GM10847 (cell line): ENCODE data around the gene UGT1A3.

ENCODE experiments used
- POLR2A ChIP-seq: IDR thresholded peaks from 2 replicates; pipeline ENCODE4 v1.6.1; 2011; ENCODE audit not compliant: insufficient read length; ENCODE audit errors: extremely low read depth

Gene UGT1A3

DNA sequence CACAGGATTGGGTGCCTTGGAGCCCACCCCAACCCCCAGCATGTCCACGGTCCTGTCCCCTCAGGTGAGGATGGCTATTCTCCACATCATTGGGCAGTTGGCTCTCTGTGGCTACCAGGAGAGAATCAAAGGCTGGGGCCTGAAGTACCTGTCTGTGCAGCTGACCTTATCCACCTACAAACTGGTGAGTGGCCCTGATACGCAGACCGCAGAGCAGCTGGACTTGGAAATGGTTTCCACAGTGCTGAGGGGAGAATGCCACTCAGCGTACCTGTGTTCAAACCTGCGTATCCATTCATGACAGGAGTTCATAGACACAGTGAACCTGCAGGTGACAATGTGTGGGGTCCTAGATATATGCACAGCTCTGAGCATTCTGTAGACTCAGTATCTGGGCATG is 70.9 kb downstream of the UGT1A3 start:
- no peak for TF ChIP-seq POLR2A

DNA sequence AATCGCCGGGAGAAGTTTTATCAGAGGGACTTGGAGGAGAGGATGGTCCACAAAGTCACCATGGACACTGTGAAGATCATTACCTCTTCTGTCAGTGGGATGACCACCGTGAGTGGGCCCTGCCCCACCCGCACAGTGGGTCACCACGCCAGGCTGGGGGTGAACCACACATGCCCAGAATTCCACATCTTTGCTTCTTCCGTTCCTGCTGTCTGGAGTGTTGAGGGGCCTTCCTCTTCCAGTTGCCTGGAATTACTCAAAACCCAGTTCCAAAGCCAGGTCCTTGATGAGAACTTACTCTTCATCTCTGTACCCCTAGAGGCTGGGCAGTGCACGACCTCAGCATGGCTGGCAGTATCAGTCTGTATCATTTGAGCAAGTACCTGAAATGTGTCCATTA is 71.4 kb downstream of the UGT1A3 start:
- no peak for TF ChIP-seq POLR2A

DNA sequence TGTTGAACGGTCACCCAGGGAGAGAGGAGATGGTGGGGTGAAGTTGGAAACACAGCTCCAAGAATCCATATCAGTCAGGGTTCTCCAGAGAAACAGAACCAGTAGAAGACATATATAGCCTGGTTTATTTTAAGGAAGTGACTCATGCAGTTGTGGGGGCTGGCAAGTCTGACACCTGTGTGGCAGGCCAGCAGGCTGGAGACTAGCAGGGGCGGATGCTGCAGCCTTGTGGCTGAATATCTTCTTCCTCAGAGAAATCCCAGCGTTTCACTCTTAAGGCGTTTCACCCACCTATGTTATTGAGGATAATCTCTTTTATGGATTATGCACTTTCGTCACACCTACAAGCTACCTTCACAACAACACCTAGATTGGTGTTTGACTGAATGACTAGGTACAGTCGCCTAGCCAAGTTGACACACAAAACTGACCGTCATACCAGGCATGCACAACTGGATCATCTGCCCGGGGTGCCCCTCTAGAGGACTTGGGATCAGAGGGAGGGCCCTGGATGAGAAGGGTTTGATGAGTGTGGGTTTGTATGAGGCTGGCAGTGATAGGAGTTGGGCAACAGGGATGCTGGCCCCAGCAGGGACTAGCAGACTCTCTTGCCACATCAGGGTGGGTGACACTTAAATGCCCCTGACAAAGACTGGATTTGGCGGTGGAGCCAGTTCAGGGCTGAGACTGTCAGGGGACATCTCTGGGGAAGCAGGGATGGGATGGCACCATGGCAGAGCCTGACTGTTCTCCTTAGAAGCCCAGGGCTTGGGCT is 72.7 kb downstream of the UGT1A3 start:
- TF ChIP-seq POLR2A = no peak

DNA sequence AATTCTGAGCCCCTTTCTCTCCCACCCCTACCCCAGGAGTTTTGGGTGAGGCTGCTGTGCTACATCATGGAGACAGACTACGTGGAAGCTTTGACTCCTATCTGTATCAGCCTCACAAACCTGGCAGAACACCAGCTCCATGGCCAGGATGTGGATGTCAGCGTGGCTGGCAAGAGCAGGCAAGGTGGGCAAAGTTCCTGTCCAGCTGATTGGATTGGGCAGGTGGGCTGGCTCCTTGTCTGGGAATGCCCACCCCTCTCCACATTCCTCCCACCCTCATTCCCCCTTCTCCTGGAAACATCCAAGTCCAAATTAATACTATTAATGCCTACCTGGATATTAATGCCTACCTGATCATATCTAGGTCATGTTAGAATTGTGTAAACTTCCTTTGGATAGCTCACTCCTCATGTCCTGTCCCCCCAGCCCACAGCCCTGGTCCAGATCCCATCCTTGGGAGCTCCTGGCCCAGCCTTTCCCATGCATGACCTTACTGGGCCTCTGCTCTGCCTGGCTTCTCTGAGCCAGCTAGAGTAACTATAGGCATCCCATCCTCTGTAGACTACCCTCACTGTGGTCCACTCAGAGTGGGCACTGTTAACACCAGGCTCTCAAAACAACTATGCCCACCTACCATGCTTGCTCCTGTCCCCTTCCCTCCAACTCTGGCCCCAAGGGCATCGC is 73.4 kb downstream of the UGT1A3 start:
- no peak for TF ChIP-seq POLR2A

DNA sequence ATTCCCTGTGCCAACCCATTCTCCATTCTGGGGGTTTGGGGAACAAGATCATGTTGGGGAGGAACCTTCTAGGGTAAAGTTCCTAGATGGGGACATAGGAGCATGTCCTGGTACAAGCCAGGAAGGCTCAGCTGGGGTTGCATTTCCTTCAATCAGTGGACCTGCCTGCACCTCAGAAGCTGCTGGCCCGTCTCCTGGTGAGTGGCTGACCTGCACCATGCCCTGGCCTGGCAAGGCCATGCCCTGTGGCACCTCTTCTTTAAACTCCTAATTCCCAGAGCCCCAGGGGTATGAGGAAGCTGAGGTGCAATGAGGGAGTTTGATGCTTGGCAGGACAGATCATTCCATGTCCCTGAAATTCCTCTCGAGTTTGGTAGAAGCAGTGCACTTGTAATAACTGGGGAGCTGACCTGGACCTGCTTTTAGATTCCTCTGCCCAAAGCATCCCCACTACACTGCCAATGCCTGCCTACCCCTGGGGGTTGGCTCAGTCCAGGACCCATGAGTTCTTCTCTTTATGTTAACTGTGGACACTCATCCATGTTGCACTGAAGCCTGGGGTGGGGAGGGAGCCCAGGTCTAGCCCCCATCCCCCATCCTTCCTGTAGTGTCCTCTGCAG is 74.6 kb downstream of the UGT1A3 start:
- TF ChIP-seq POLR2A = no peak

DNA sequence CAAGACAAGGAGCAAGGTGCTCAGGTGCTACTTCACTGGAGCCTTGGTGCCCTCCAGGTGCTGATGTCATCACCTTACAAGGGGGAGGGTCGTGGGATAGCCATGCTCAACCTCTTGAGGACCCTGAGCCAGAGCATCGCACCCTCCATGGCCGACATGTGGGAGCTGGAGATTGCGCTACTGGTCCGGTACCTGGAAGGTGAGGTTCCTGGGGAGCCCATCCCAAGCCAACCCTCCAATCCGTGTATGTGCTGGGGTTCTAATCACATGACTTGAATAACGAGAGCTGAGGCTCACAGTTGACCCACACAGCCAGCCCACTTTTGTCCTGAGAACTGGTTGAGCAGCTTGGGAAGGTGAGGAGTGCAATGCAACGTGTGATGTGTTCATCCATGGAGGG is 75.2 kb downstream of the UGT1A3 start:
- TF ChIP-seq POLR2A = no peak

DNA sequence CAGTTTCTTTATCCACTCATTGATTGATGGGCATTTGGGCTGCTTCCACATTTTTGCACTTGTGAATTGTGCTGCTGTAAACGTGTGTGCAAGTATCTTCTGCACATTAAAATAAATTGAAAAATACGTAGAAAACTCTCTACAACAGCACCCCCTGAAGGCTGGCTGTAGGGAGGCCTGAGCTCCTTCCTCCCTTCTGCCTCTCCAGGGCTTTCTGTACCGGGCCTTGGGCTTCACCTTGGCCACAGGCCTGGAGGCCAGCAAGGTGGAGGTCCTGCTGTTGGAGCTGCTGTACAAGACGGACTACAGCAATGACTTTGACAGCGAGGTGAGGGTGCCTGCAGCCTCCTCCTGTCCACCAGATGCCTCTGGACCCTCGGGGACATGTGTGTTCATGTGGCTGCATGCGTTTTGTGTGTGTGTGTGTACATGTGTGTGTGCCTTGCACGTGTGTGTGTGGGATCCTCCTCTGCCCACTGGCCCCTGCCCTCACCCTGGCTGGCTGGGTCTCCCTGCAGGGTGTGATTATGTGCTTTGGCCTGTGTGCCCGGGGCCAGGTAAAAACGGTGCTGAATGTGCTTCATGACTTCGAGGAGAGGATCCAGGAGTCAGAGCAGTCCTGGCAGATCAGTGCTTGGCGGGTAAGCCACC is 78.5 kb downstream of the UGT1A3 start:
- TF ChIP-seq POLR2A = no peak

DNA sequence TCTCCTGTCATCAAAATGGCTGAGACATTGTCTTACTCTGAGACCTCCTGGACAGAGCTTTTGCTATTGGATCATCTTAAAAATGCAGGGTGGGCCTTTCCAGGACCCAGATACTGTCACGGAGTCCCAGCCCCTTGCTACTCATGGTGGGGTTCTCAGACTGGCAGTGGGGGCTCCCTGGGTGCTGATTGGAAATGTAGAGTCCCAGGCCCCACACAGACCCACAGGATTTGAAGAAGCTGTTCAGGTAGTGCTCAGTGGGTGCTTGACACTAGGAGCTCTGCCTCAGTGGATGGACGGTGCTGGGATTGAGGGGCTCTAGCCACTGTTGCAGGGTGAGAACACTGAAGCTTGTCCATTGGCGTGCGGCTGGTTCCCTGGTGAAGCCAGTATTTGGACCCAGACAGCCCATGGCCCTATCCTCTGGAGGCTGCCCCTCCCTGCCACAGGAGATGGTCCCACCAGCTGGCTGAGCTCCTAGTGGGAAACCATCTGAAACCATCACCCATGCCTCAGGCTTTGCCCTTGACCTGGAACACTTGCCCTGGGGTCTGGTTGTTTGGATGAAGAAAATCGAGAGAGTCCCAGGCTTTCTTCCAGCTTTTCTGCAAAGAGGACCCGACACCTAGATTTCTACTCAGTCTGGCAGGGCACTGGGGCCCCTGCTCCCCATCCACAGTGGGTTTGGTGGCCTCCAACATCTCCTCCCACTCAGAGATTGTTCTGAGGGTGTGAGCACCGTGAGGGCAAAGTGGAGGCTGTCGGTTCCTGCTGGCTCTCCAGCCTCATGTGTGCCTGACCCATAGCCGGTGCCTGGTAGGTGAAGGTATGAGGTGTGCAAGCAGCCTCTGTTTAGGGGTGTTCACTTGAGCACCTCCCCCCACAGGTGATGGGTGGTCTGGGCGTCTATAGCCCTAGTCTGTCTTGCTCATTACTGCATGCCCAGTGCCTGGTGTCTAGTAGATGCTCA is 79.4 kb downstream of the UGT1A3 start:
- no peak for TF ChIP-seq POLR2A

DNA sequence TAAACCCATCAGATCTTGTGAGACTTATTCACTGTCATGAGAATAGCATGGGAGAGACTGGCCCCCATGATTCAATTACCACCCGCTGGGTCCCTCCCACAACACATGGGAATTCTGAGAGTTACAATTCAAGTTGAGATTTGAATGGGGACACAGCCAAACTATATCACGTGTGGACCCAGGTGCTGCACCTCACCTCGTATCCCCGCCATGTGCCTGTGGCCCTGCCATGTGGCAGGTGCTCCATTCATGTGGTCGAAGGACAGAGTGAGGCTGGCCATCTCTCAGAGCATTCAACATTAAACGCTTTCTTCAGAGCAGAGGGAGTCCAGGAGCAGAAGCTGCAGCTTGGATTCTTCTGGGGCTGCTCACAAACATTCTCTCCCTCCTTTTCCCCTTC is 81.5 kb downstream of the UGT1A3 start:
- no peak for TF ChIP-seq POLR2A

DNA sequence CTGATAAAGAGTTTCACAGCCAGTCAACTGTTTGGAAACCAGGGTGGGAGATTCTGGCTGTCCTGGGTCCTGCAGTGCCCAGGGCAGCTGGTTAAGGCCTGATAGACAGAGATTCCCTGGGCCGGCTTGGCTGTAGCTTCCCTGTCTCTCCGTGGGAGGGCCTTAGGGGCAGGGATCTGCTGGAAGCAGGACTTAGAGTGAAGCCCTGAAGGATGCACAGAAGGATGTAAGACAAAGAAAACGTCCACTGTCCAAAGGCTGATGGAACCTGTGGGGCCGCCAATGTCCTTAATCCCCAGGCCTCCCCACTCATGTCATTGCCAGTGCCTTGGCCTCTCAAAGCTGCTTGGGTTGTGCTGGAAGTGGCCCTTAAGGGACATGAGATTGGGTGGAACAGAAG is 82.2 kb downstream of the UGT1A3 start:
- TF ChIP-seq POLR2A = no peak

DNA sequence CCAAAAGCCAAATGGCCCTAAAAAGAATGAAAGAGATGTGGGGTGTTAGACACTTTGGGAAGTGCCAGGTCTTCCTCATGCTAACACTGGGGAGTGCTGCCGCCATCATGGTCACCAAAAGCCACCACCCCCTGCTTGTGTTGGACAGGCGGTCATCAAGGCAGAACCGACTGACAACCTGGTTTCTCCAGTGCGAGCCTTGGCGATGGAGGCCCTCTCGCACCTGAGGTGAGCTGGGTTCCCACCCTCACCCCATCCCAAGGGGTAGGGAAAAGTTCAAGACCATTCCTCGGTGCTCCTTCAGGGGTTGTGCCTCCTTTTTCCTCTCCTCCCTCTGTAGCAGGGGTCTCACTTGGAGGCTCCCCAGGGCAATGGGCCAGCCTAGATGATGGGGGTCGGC is 82.9 kb downstream of the UGT1A3 start:
- TF ChIP-seq POLR2A = no peak

DNA sequence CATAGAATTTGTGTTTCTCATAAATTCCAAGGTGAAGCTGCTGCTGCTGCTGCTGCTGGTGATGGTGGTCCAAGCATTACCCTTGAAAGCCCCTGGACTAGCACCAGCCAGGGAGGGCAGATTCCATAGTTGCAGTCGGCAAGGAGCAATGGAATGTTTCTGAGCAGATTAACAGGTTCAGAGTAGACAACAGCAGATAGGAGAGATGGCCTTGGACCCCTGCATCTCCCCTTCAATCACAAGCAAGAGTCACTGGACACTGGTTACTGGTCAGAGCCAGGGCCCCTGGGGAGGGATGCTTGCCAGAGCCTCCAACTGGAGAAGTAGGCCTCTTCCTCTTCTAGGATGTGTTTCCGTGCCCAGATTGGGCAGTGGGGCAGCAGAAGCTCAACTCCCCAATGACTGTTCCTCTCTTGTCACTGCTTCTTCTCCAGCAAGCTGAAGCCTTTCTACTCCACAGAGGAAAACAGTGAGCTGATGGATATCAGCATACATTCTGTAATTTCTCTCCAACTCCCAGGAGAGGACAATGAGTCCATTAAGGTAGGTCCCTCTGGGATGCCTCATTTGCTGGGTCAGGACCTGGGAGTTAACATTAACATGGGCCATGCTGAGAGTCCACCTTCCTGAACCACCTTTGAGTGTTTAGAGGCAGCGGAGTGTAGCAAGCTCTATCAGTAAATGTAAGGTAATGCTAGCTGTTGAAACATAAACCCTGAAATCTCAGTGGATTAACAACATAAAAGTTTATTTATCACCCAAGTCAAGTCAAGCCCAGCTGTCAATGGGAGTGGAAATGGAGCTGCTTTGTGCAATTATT is 84.6 kb downstream of the UGT1A3 start:
- TF ChIP-seq POLR2A = no peak

DNA sequence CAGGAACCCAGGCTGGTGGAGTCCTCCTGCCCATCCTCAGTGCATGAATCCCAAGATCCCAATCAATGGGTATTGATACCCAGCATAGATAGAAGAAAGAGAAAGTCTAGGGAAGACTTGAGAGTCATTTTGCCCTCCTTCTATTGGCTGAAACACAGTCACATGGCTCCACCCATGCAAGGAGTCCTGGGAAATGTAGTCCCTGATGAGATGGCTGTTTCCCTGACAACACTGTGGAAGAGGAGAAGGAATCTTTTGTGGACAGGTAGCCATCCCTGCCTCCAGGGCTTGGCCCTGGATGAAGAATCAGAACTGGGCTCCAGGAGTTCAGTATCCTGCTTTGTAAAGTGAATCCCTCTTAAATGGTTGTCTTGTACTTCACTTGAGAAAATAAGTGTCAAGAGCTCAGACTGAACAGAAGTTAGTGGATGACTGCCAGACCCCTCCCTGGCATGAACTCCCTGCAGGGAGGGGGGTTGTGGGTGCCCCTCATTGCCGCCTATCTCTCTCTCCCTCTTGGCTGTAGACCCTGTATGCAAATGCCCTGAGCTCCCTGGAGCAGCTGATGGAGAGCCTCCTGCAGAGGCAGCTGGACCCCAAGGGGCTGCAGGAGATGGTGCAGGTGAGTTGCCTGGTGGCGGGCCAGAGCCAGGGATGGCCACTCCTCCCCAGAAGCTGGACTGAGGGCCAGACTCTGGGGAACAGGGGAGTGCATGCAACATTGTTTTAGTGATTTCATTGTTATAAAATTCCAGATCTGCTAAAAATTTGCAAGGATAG is 85.4 kb downstream of the UGT1A3 start:
- TF ChIP-seq POLR2A = no peak
